Liver (tissue), 9 donors: ENCODE data around the gene MYOM1. TPM values are rescaled to one million over a fixed set of nuclear protein-coding genes. Genes with fewer than 3 reads are reported as not detected.
A peak's percentile ranks its signal among the peaks of the same experiment; 100 is the strongest.

Experiments used
- DNase-seq: peaks from one replicate; pipeline ENCODE4 v3.0.0-alpha.2; 2017; ENCODE audit warnings: low spot score
- H3K27ac ChIP-seq, 2 donors: one replicate each; pipeline ENCODE4 v1.7.0; 2013; ENCODE audit warnings: inconsistent platforms in 2 of 2, low read length in 2 of 2, control low read depth in 1 of 2, low read depth in 1 of 2, mild to moderate bottlenecking in 1 of 2
- H3K27me3 ChIP-seq, 4 donors: one replicate each; pipeline versions ENCODE4 v1.6.1 to v1.7.0; 2013; ENCODE audit warnings: low read length in 3 of 4, inconsistent platforms in 1 of 4, mild to moderate bottlenecking in 1 of 4, moderate library complexity in 1 of 4; ENCODE audit not compliant: control insufficient read depth in 4 of 4, insufficient read depth in 4 of 4
- H3K36me3 ChIP-seq, 4 donors: one replicate each; pipeline versions ENCODE4 v1.6.1 to v1.7.0; 2013; ENCODE audit warnings: low read length in 3 of 4, mild to moderate bottlenecking in 3 of 4, low read depth in 1 of 4, moderate library complexity in 1 of 4; ENCODE audit not compliant: control insufficient read depth in 4 of 4, insufficient read depth in 3 of 4
- H3K4me1 ChIP-seq, 4 donors: one replicate each; pipeline versions ENCODE4 v1.6.1 to v1.7.0; 2013; ENCODE audit warnings: low read length in 3 of 4, mild to moderate bottlenecking in 3 of 4, moderate library complexity in 1 of 4; ENCODE audit not compliant: control insufficient read depth in 4 of 4, insufficient read depth in 4 of 4
- H3K4me3 ChIP-seq, 3 donors: one replicate each; pipeline versions ENCODE4 v1.6.1 to v1.7.0; 2013; ENCODE audit warnings: low read length in 3 of 3, control low read depth in 1 of 3, low read depth in 1 of 3, mild to moderate bottlenecking in 1 of 3
- H3K9ac ChIP-seq, 2 donors: one replicate each; pipeline ENCODE4 v1.7.0; 2013; ENCODE audit warnings: low read length in 2 of 2, mild to moderate bottlenecking in 2 of 2, moderate library complexity in 2 of 2, control low read depth in 1 of 2, low read depth in 1 of 2
- H3K9me3 ChIP-seq, 4 donors: one replicate each; pipeline versions ENCODE4 v1.6.1 to v1.7.0; 2013; ENCODE audit warnings: low read length in 3 of 4; ENCODE audit not compliant: control insufficient read depth in 4 of 4
- ATF3 ChIP-seq: IDR thresholded peaks from 2 replicates; pipeline ENCODE4 v1.6.1; 2016; ENCODE audit warnings: antibody characterized with exemption
- CTCF ChIP-seq: fragments of 150-350 bp; IDR thresholded peaks from 2 replicates; pipeline ENCODE4 v1.5.1; 2017; ENCODE audit warnings: improper control_type of control experiment, low read depth, low read length; ENCODE audit not compliant: missing input control
- EGR1 ChIP-seq, 2 donors: IDR thresholded peaks; 2 replicates each; pipeline ENCODE4 v1.6.1; 2016 to 2018; ENCODE audit warnings: antibody characterized with exemption in 2 of 2, low read depth in 2 of 2
- FOXA1 ChIP-seq: IDR thresholded peaks from 2 replicates; pipeline ENCODE4 v1.6.1; 2016; ENCODE audit warnings: antibody characterized with exemption
- FOXA2 ChIP-seq: IDR thresholded peaks from 2 replicates; pipeline ENCODE4 v1.6.1; 2016; ENCODE audit warnings: antibody characterized with exemption
- GABPA ChIP-seq, 2 donors: IDR thresholded peaks in 1 of 2; conservative IDR thresholded peaks in 1 of 2; 2 replicates each; pipeline ENCODE4 v1.6.1; 2016; ENCODE audit warnings: antibody characterized with exemption in 2 of 2, mild to moderate bottlenecking in 1 of 2, moderate library complexity in 1 of 2
- HNF4A ChIP-seq, 2 donors: conservative IDR thresholded peaks; 2 replicates each; pipeline ENCODE4 v1.6.1; 2016; ENCODE audit warnings: antibody characterized with exemption in 2 of 2, mild to moderate bottlenecking in 2 of 2
- HNF4G ChIP-seq: IDR thresholded peaks from 2 replicates; pipeline ENCODE4 v1.6.1; 2016; ENCODE audit warnings: antibody characterized with exemption
- JUND ChIP-seq, 2 donors: IDR thresholded peaks; 2 replicates each; pipeline ENCODE4 v1.6.1; 2016; ENCODE audit warnings: antibody characterized with exemption in 2 of 2
- MAX ChIP-seq: IDR thresholded peaks from 2 replicates; pipeline ENCODE4 v1.6.1; 2016; ENCODE audit warnings: antibody characterized with exemption
- NR2F2 ChIP-seq: IDR thresholded peaks from 2 replicates; pipeline ENCODE4 v1.6.1; 2016; ENCODE audit warnings: antibody characterized with exemption
- RAD21 ChIP-seq, 2 donors: IDR thresholded peaks; 2 replicates each; pipeline ENCODE4 v1.6.1; 2016; ENCODE audit warnings: antibody characterized with exemption in 2 of 2, mild to moderate bottlenecking in 2 of 2
- REST ChIP-seq: IDR thresholded peaks from 2 replicates; pipeline ENCODE4 v1.6.1; 2016; ENCODE audit warnings: antibody characterized with exemption, mild to moderate bottlenecking
- RXRA ChIP-seq, 2 donors: IDR thresholded peaks; 2 replicates each; pipeline ENCODE4 v1.6.1; 2017 to 2018; ENCODE audit warnings: antibody characterized with exemption in 2 of 2, mild to moderate bottlenecking in 1 of 2
- SP1 ChIP-seq: IDR thresholded peaks from 2 replicates; pipeline ENCODE4 v1.6.1; 2018; ENCODE audit warnings: antibody characterized with exemption, mild to moderate bottlenecking
- TAF1 ChIP-seq: conservative IDR thresholded peaks from 2 replicates; pipeline ENCODE4 v1.6.1; 2016; ENCODE audit warnings: antibody characterized with exemption, mild to moderate bottlenecking
- YY1 ChIP-seq: IDR thresholded peaks from 2 replicates; pipeline ENCODE4 v1.6.1; 2016; ENCODE audit warnings: antibody characterized with exemption, mild to moderate bottlenecking
- ZBTB33 ChIP-seq: IDR thresholded peaks from 2 replicates; pipeline ENCODE4 v1.6.1; 2016; ENCODE audit warnings: antibody characterized with exemption
- WGBS: extraction: QIAGEN DNeasy Blood & Tissue Kit; methylation state at CpG from one replicate; pipeline ENCODE4 v1.1.7; 2013; 5-methylcytosine and 5-hydroxymethylcytosine counted together
- polyA plus RNA-seq, 2 donors: library from polyadenylated mRNA; stranded (reverse) in 1 of 2; unstranded in 1 of 2; fragments of 200-250 nt in 1 of 2; fragments of >200 nt in 1 of 2; fragmentation: Nextera tagmentation in 1 of 2; extraction: Ambion mirVana in 1 of 2; gene quantifications; one replicate each; pipeline versions ENCODE4 v1.2.1 to v1.2.3, GENCODE V29; 2013 to 2015
- total RNA-seq, 2 donors: library from RNA; depleted of rRNA; stranded (reverse); fragments of >200 nt; gene quantifications; one replicate each; pipeline ENCODE4 v1.2.3, GENCODE V29; 2014
- donor health status: healthy.
- donor health status: healthy.
- donor health status: healthy.
- donor health status: healthy.
- donor health status: healthy.

The MYOM1 gene
- total and polyA plus RNA-seq, 4 donors = 10.1 to 48.4 (median 21.3) TPM

GRCh38 chr18:3268306-3268705 is 48.5 kb upstream of the MYOM1 start:
- Histone ChIP-seq H3K9me3 (no peaks in the 10 kb centered on the region), H3K4me1 (peaks cover 15 to 66% (median 54%) of the 10 kb centered on the region in 4 donors), H3K27ac (peak overlapping the region; percentile 1 to 38), H3K9ac (no peak overlapping the region), H3K27me3 (no peaks in the 10 kb centered on the region), H3K36me3 (peaks cover 0 to 6% (median 2%) of the 10 kb centered on the region in 4 donors), H3K4me3 (no peak overlapping the region)
- no peak for DNase-seq
- peak; percentile 21 for TF ChIP-seq SP1
- TF ChIP-seq YY1 = peak; percentile 17
- peak in 1 of 2 donors; percentile 35 for TF ChIP-seq HNF4A (conservative IDR thresholded peaks at IDR 0.05)
- no peak for TF ChIP-seq CTCF

DNA sequence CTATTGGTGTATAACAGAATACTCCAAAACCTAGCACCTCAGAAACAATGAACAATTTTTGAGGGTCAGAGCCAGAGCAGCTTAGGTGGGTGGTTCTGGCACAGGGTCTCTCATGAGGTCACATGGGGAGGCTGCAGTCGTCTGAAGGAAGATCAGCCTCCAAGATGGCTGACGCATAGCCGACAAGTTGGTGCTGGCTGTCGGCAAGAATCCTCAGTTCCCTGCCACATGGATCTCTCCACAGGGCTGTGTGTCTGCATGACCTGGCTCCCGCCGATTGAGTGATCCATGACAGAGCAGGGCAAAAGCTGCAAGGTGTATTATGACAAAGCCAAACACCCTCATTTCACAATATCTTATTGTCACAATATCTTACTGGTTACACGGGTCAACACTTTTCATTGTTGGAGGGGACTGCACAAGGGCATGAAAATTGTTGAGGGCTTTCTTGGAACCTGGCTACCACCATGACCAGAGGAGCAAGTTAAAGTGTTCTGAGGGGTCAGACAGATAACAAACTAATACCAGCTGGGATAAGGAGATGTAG is 46.4 kb upstream of the MYOM1 start:
- TF ChIP-seq RAD21 (IDR thresholded peaks at IDR 0.05) (no peak), HNF4A (conservative IDR thresholded peaks at IDR 0.05) (peak in 1 of 2 donors; percentile 6)
- H3K9me3 ChIP-seq = no peaks in the 10 kb centered on the region
- H3K27ac ChIP-seq = peak overlapping the region; percentile 62 to 74
- no peak for DNase-seq
- H3K4me1 ChIP-seq = peaks cover 15 to 64% (median 55%) of the 10 kb centered on the region in 4 donors
- H3K9ac ChIP-seq = no peak overlapping the region
- H3K4me3 ChIP-seq = peak overlapping the region in 1 of 3 donors; percentile 6
- WGBS = 29% methylated on average over 7 of the region's 7 CpGs
- H3K27me3 ChIP-seq = no peaks in the 10 kb centered on the region
- H3K36me3 ChIP-seq = no peaks in the 10 kb centered on the region

DNA sequence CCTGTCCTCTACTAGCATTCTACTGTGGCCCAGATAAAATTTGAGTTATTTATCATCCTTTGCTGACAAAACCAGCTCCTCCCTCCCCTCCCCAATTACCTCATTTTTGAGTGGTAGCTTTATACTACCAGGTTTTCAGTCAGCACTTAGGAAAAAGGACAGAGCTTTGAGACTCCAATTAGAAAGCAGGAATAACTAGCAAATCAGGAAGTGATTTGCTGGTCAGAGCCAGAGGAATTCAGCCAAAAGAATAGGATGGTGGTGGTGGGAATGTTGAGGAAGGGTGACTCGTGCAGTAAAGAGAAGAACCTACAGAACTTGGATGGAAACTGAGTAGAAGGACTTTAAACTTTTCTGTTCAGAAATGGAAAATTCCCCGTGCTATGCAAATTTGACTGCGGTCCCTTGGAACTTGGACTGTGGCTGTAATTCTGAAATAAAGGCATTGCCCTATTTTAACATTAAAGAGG is 45.8 kb upstream of the MYOM1 start:
- H3K27ac ChIP-seq = peak overlapping the region; percentile 62 to 74
- H3K36me3 ChIP-seq = no peaks in the 10 kb centered on the region
- no peak for DNase-seq
- TF ChIP-seq HNF4A (conservative IDR thresholded peaks at IDR 0.05) = peak; percentile 84 to 86
- TF ChIP-seq GABPA (IDR thresholded peaks at IDR 0.05 in 1 of 2, conservative IDR thresholded peaks at IDR 0.05 in 1 of 2) = no peak
- no peak for TF ChIP-seq YY1
- peak; percentile 97 for TF ChIP-seq REST
- no peak for TF ChIP-seq FOXA2
- no peak for TF ChIP-seq NR2F2
- TF ChIP-seq MAX = no peak
- TF ChIP-seq TAF1 = no peak
- TF ChIP-seq RXRA (IDR thresholded peaks at IDR 0.05) = peak; percentile 40 to 68
- TF ChIP-seq HNF4G = peak; percentile 47
- peak in 1 of 2 donors; percentile 37 for TF ChIP-seq EGR1 (IDR thresholded peaks at IDR 0.05; ENCODE audit: low read depth in 2 of 2)
- peak; percentile 65 for TF ChIP-seq SP1
- no peak for TF ChIP-seq ATF3
- TF ChIP-seq ZBTB33 = no peak
- TF ChIP-seq JUND (IDR thresholded peaks at IDR 0.05) = peak in 1 of 2 donors; percentile 25
- no peak for TF ChIP-seq RAD21 (IDR thresholded peaks at IDR 0.05)
- no peak for TF ChIP-seq CTCF
- TF ChIP-seq FOXA1 = no peak
- no peaks in the 10 kb centered on the region for H3K9me3 ChIP-seq
- H3K4me1 ChIP-seq = peaks cover 15 to 69% (median 58%) of the 10 kb centered on the region in 4 donors
- H3K27me3 ChIP-seq = no peaks in the 10 kb centered on the region
- H3K4me3 ChIP-seq = no peak overlapping the region
- WGBS = 19% methylated on average over 3 of the region's 3 CpGs
- no peak overlapping the region for H3K9ac ChIP-seq
